Measurements from ENCODE around the gene SLC13A3.
"Not testable (repeated sequence)": the region's sequence is repeated elsewhere in the genome, so short reads cannot be mapped to it uniquely, and the experiment has no call there.

SLC13A3 gene

DNA sequence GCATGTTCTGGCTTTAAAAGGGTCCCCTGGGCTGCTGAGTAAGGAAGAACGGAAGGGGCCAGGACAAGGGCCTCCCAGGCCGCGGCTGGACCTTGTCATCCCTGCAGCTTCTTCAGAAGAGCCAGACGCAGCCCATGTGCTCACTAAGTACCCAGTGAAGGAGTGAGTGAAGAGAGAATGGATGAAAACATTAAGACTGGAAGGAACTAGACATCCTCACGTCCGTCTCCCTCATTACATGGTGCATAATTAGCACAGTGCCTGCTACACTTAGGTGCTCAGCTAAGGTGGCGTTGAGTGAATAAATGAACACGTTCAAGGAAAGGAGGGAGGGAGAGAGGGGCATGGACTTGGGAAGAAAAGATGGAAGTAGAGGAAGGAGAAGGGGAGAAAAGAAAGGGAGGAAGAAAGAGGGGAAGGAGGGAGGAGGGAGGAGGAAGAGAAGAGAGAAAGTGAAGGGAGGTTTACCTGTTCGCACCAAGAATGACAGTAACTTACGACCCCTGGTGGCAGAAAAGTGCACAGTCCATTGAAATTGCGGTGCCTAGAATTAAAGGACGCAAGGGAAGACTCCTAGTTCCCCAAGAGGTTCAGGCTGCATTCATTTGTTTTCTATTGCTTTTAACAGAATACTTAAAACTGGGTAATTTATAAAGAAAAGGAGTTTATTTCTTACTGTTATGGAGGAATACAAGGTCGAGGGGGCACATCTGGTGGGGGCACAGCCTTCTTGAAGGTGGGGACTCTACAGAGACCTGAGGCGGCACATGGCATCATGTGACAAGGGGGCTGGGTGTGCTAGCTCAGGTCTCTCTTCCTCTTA lies 30.0 kb upstream of the SLC13A3 start:
- DNase-seq (ENCODE audit: low read depth) = peak; percentile 52

DNA sequence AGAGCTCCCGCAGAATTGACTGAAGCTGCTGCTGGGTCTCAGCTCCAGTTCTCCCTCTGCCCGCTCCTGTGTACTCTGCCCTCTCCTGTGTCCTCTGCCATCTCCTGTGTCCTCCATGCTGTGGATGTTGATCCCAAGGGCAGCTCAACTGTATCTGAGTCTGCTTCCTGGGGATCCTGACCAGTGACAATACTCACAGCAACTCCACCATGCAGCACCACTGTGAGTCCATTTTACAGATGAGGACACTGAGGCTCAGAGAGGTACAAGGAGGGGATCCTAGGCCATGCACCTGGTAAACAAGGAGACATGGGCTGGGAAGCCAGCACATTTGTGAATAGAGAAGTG lies 29.4 kb upstream of the SLC13A3 start:
- no peak for DNase-seq (ENCODE audit: low read depth)

DNA sequence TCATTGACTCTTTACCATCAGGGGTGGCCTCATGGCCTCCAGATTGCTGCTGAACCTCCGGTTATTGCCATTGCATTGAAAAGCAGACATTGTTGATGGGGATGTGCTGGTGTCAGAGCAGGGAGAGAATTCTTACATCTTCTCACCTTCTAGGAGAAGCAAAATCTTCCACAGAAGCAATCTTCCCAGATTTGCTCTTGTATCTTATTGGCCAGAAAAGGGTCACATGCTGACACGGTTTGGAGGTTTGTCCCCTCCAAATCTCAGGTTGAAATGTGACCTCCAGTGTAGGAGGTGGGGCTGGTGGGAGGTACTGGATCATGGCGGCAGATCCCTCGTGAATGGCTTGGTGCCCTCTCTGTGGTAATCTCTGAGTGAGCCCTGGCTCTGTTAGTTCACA lies 27.3 kb upstream of the SLC13A3 start:
- DNase-seq (ENCODE audit: low read depth) = no peak

DNA sequence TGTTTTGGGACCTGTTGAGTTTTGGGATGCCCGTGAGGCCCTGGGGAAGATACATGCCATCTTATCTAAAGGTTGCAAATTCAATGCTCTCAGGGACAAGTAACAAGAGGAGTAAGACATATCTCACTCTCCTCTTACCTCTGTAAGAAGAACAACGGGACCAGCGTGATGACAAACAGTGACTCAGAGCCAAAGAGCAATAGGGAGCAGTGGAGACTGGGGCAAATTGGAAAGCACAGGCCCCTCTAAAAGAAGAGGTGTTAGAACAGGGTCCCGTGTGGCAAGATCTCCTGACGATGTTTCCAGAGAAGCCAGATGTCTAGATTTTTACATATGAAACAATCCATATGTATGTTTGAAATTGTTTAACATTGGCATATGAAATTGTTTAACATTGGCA lies 26.3 kb upstream of the SLC13A3 start:
- DNase-seq (ENCODE audit: low read depth) = no peak

DNA sequence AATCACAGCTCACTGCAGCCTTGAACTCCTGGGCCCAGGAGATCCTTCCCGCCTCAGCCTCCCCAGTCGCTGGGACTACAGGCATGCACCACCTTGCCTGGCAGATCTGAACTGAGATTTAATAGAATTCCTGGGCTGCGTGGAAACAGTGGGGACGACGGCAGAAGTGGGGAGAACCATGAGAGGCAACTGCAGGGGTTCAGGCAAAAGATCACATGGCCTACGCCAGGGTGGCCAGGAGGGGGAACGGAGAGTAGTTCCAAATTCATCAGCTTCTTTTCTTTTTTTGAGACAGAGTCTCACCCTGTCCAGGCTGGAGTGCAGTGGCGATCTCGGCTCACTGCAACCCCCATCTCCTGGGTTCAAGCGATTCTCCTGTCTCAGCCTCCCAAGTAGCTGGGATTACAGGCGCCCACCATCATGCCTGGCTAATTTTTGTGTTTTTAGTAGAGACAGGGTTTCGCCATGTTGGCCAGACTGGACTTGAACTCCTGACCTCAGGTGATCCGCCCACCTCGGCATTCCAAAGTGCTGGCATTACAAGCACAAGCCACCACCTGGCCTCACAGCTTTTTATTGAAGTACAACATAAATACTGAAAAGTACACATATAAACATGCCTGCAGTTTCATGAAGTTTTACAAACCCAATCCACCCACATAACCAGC lies 25.5 kb upstream of the SLC13A3 start:
- not testable (repeated sequence) for DNase-seq (ENCODE audit: low read depth)

DNA sequence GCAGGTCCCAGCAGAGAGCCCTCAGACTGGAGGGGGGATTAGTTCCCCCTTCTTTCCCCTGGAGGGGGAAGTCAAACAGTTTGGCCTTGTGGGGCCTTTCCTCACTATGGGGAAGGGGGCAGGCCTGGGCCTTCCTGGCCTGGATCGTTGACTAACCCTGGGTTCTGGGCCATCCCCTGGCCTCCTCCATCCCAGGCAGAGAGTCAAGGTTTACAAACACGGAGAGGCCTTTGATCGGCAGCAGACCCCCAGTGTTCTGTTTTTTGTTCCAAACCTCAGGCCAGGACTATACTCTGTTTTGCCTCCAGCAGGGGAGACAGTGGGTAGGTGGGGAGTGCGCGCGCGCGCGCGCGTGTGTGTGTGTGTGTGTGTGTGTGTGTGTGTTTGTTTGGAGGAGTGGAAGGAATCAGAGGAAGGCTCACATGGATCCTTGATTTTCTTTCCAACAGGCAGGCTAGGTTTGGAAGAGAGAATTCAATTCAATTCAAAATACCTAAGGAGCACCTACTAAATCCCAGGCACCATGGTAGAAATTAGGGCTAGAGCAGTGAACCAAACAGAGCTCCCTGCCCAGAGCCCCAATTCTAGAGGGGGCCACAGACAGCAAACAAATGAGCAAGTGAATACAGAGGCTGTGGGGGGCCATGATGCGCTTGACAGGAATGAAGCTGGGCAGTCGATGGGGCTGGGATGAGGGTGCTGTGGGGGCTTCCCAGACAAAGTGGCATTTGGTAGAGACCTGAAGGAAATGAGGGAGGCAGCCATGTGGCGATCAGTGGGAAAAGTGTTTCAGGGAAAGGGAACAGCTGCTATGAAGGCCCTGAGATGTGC lies 23.2 kb upstream of the SLC13A3 start:
- DNase-seq (ENCODE audit: low read depth) = no peak

DNA sequence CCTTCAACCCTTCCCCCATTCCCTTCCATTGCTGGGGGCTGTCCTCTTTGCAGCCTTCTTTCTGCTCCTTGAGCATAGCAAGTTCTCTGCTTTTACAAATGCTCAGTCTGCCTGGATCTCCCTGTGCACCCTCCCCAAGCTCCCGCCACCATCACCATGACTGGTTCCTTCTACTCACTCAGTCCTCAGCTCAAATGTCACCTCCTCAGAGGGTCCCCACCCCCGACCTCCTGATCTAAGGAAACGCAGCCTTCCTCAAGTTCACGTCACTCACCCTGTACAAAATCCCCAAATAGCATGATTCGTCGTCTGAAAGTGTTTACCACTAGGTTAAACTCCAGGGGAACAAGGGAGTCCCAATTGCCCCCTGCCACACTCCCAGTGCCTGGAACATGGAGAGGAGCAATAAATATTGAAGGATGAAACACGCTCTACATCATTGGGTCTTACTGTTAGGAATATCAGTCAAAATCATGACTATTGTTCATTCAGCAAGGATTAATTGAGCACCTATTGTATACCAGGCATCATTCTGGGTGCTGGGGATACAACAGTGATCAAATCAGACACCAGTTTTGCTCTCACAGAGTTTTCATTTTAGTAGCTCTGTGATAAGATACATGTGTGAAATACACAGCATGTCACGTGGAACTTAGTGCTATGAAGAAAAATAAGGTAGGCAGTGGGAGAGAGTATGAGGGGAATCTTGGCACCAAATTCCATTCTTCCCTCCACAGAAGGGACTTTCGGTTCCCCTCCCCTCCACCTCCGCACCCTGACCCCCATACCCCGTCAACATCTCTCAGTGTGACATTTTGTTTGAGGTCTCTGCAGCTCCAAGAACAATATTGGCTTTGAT lies 22.4 kb upstream of the SLC13A3 start:
- no peak for DNase-seq (ENCODE audit: low read depth)

DNA sequence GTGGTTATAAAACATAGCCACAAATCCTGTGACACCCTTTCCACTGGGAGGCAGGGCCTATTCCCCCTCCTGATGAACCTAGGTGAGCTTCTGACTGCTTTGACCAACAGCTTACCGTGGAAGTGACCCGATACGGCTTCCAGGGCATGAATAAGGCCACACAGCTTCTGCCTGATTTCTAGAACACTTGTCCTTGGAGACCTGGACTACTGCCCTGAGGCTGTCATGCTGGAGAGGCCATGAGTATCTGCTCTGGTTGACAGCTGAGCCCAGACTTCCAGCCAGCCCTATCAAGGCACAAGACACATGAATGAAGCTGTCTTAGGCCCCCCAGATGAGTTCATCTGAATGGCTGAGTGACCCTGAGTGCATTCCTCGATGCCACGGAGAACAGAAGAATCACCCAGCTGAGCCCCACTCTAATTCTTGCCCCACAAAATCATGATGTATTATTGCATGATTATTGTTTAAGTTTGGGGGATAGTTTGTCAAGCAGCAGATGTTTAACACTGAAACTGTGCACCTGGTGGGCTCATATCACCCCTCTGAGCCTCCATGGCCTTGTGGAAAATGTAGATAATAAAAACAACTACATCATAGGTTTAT lies 21.4 kb upstream of the SLC13A3 start:
- no peak for DNase-seq (ENCODE audit: low read depth)

DNA sequence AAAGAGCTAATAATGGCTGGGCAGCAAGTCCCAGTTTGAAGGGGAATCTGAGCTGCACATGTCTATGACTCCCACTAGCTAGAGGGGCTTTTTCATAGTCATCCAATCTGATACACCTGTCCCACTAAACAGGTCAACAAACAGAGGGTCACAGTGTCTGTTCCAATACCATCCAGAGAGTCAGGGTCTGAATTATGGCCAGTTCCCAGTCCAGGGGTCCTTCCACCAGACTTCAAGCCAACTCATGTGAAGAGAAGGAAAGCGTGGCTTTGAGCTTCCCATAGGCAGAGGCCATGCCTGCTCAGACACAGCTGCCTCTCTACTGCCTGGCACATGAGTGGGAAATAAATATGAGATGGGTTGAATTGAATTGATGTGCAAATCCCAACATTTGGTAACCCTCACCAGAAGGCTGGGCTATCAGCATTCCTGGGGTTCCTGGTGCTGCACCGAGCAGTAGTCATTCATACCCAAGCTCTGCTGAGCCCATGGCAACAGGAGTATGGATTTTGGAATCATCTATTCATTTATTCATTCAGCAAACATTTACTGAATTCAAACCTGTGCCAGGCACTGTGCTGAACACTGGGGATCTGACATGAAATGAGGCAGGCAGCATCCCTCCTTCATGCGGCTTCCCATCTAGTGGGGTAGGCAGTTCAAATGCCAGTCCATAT lies 20.7 kb upstream of the SLC13A3 start:
- no peak for DNase-seq (ENCODE audit: low read depth)

DNA sequence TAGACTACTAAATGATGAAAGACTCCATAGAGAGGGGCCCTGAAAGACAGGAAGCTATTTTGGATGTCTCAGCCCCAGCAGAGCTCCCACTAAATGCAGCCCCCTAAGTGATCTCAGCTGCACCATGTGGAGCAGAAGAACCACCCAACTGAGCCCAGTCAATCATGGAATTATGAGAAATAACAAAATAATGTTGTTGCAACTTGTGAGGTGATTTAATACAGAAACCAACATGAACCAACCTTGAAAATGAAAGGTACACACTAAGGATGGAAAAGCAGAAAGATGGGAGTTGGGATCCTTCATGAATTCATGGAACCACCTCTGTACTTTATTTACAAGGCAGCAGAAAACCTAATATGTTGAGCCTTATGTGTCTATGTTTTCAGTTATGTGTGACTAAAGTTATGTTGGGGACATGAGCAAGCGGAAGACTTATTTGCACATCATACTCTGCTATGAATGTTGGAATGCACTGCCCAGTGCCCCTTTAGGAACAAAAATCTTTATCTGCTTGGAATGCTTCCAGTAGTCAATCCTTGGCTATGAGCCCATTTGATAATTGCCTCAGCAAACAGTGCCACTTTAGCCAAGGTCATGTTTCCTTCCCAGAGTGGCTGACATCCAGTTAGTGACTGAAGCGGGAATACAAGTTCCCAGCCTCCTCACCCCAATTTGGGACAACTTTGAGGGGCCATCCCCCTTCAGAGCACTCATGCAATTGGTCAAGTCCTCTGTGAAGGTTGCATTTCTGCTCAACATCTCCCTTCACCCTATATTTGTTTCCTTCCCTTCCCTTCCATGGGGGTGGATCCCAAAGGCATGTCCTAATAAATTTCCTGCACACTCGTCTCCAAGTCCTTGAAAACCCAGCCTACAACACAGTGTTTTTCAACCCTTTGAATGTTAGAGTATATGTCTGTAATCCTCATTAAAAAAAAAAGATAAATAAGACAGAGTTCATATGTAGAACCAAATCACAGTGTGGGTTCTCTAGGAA lies 19.6 kb upstream of the SLC13A3 start:
- DNase-seq (ENCODE audit: low read depth) = no peak

DNA sequence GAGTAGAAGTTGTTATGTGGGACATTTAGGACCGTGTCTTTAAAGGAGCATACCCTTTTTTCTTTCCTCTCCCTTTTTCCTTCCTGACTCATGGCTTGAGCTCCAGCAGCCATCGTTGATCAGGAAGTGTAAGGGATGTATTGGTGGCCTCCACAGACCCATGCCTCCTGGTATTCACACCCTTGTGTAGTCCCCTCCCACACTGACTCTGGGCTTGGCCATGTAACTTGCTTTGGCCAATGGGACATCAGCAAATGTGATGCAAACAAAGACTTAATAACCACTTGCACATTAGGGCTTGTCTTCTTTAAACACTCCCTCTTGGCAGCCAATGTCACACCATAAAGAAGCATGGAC lies 18.9 kb upstream of the SLC13A3 start:
- no peak for DNase-seq (ENCODE audit: low read depth)

DNA sequence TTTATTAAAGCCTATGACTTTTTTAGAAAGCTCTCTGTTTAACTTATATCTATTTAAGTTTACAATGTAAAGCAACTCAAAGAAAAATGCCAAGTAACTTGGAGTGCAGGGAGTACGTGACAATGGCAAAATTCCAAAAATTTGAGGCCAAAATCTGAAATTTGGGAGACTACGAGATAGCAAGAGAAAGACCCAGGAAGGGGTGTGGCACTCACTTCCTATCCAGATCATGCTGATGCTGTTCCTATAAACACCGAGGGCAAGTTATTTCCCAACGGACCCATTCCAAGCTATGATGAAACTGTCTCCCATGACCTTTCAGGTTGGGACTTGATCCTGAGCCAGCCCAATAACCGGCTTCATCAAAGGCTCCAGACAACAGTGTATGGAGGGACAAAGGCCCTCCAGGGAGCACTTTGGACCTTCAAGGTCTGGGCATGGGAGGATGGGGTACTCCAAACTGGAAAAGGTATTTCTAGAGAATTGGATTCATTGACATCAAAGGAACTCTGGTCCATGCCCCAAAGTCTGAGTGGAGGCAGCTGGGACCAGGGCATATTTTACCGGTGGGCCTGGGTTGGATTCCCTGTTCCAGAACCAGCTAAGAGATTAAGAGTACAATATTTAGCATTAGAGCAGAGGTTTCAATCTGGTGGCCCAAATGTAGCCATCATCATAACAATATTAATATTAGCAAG lies 15.7 kb upstream of the SLC13A3 start:
- DNase-seq (ENCODE audit: low read depth) = no peak

DNA sequence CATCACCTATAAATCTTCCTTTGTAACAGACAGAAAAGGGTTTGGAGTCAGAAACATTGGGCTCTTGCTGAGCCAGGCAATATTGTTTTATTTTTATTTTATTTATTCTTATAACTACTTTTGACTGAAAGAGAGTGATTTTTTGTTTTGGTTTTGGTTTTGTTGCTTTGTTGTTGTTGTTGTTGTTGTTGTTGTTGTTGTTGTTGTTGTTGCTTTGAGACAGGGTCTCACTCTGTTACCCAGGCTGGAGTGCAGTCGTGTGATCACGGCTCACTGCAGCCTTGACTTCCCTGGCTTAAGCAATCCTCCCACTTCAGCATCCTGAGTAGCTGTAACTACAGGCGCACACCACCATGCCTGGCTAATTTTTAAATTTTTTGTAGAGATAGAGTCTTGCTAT lies 15.0 kb upstream of the SLC13A3 start:
- DNase-seq (ENCODE audit: low read depth) = no peak

DNA sequence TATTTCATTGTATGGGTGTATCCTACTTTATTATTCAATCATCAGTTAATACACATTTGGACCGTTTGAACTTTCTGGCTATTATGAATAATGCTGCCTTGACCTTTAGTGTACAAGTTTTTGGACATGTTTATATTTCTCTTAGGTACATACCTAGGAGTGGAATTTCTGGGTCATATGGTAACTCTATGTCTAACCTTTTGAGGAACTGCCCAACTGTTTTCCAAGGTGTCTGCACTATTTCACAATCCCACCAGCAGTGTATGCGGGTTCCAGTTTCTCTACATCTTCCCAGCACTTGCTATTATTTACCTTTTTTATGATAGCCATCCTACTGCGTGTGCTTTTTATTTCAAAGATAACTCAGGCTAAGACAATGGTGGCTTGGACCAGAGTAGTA lies 14.3 kb upstream of the SLC13A3 start:
- no peak for DNase-seq (ENCODE audit: low read depth)

DNA sequence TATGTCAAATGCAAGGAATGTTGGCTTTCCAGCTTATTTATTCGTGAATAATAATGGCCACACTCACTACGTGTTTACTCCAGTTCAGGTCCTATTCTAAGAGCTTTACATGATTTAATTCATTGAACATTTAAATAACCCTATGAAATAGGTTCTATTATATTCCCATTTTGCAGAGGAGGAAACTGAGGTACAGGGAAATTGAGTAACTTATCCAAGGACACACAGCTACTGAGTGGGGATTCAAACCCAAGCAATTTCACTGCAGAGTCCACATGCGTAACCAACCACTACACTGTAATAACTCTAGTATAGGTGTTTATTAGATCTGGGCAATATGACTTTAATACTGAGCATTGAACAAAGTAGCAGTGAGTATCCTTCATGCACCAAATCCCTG lies 12.3 kb upstream of the SLC13A3 start:
- DNase-seq (ENCODE audit: low read depth) = no peak

DNA sequence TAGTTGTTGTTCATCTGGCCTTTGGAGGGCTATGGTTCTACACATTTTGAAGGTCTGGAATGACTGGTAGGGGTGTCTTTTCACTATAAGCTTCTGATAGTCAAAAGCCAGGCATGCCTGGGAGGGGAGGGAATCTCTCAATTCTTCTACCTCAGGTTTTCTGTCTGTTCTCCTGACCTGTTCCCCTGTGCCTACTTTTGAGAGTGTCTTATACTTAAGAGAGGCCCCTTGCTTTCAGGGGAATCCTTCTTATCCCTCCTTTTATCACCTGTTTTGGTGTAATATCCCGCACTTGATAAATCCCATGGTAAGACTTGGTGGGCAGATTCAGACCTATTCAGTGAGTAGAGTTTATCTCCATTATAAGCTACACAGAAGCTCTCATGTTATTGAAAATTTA lies 10.4 kb upstream of the SLC13A3 start:
- DNase-seq (ENCODE audit: low read depth) = no peak

DNA sequence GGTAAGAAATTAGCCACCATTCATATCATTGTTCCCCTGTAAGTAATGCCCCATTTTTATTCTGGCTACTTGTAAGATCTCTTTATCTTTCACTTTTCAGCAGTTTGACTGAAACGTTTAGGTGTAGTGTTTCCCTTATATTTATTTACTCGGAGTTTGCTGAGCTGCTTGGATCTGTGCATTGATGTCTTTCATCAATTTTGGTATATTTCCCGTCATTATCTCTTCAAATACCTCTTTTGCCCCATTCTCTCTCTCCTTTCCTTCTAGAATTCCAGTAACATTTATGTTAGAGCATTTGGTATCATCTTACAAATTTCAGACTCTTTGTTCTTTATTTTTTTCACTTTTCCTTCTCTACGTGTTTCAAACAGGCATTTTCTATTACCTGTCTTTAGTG lies 9.2 kb upstream of the SLC13A3 start:
- DNase-seq (ENCODE audit: low read depth) = no peak

DNA sequence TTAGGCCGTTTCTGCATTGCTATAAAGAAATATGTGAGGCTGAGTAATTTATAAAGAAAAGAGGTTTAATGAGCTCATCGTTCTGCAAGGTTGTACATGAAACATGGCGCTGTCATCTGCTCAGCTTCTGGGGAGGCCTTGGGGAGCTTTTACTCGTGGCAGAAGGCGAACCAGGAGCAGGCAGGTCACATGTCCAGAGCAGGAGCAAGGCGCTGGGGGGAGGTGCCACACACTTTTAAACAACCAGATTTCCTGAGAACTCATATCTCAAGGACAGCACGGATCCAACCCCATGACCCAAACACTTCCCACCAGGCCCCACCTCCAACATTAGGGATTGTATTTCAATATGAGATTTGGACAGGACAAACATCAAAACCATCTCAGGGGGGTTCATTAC lies 6.4 kb upstream of the SLC13A3 start:
- no peak for DNase-seq (ENCODE audit: low read depth)

DNA sequence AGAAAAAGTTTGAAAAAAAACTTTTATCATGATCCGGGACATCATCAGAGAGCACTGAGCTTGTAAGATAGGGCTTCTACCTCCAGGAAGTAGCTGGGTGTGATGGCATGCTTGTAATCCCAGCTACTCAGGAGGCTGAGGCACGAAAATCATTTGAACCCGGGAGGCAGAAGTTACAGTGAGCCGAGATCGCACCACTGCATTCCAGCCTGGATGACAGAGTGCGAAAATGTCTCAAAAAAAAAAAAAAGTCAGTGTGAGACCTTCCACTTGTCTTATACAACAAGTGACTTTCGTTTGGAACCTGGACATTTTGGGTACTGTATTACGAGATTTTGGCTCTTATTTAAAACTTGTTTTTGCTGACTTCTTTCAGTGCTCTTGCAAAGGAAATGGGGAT lies 5.9 kb upstream of the SLC13A3 start:
- no peak for DNase-seq (ENCODE audit: low read depth)

Data from stimulated activated CD8-positive, alpha-beta memory T cell treated with anti-CD3 and anti-CD28 coated beads, Interleukin-7, amount 100 ng/mL, for 24 hours (primary cell).